ENCODE results near the gene AKAIN1.

AKAIN1 gene

GRCh38 chr18:5137261-5137660 lies 59.8 kb downstream of the AKAIN1 start:
- no peak overlapping the region for H3K4me3 ChIP-seq (replicated peaks; ENCODE audit: low read depth, low read length)
- no peak for TF ChIP-seq CTCF (IDR thresholded peaks at IDR 0.05; ENCODE audit: low read length, missing control alignments)
- no peak for DNase-seq (ENCODE audit: low read depth)

GRCh38 chr18:5132987-5133386 lies 64.1 kb downstream of the AKAIN1 start:
- DNase-seq (ENCODE audit: low read depth), result no peak
- no peak overlapping the region for H3K4me3 ChIP-seq (replicated peaks; ENCODE audit: low read depth, low read length)
- TF ChIP-seq CTCF (IDR thresholded peaks at IDR 0.05; ENCODE audit: low read length, missing control alignments), result no peak

- TF ChIP-seq CTCF (IDR thresholded peaks at IDR 0.05; ENCODE audit: low read length, missing control alignments), result no peak
- DNase-seq (ENCODE audit: low read depth), result no peak
- H3K4me3 ChIP-seq (replicated peaks; ENCODE audit: low read depth, low read length), result no peak overlapping the region
These were observed 74.8 kb downstream of the AKAIN1 start for GRCh38 chr18:5122272-5122671.

- DNase-seq (ENCODE audit: low read depth), result no peak
- H3K4me3 ChIP-seq (replicated peaks; ENCODE audit: low read depth, low read length), result no peak overlapping the region
- TF ChIP-seq CTCF (IDR thresholded peaks at IDR 0.05; ENCODE audit: low read length, missing control alignments), result no peak
These were observed 86.8 kb downstream of the AKAIN1 start for GRCh38 chr18:5110266-5110665.

GRCh38 chr18:5107988-5108387 lies 89.1 kb downstream of the AKAIN1 start:
- no peak for TF ChIP-seq CTCF (IDR thresholded peaks at IDR 0.05; ENCODE audit: low read length, missing control alignments)
- no peak overlapping the region for H3K4me3 ChIP-seq (replicated peaks; ENCODE audit: low read depth, low read length)
- DNase-seq (ENCODE audit: low read depth), result no peak

GRCh38 chr18:5106730-5107129 lies 90.3 kb downstream of the AKAIN1 start:
- no peak for DNase-seq (ENCODE audit: low read depth)
- no peak for TF ChIP-seq CTCF (IDR thresholded peaks at IDR 0.05; ENCODE audit: low read length, missing control alignments)
- no peak overlapping the region for H3K4me3 ChIP-seq (replicated peaks; ENCODE audit: low read depth, low read length)

- no peak overlapping the region for H3K4me3 ChIP-seq (replicated peaks; ENCODE audit: low read depth, low read length)
- TF ChIP-seq CTCF (IDR thresholded peaks at IDR 0.05; ENCODE audit: low read length, missing control alignments), result no peak
- no peak for DNase-seq (ENCODE audit: low read depth)
These were observed 92.8 kb downstream of the AKAIN1 start for GRCh38 chr18:5104246-5104645.

Data from fibroblast of pulmonary artery (primary cell).